HL-60/S4 (cell line): ENCODE measurements around the gene RBM19.

Experiments used
- in situ Hi-C: fragments of 300-500 bp; cut with MboI; formaldehyde crosslinking; loops from 2 replicates; pipeline ENCODE4 v1.14.3; 2022; ENCODE audit warnings: low sequenced_read_pairs

Gene RBM19

DNA sequence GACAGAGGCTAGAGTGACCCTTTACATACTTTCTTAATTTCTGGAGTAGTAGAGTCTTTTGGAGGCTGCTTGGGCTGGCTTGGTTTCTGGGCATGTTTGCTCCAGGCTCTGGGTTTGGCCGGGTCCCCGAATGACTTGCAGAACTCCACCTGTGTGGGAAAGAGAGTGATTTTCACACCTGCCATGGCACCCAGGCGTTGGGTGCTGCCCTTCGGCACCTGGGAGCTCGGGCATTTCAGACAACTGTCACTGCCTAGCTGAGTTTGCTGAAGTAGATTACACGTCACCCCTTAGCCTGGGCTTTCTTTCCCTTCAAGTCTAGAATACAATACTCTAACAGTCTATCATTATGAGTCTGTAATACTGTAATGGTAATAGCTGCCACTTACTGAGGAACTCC is 6.1 kb downstream of the RBM19 start:
- in situ Hi-C loops: no loop called here

DNA sequence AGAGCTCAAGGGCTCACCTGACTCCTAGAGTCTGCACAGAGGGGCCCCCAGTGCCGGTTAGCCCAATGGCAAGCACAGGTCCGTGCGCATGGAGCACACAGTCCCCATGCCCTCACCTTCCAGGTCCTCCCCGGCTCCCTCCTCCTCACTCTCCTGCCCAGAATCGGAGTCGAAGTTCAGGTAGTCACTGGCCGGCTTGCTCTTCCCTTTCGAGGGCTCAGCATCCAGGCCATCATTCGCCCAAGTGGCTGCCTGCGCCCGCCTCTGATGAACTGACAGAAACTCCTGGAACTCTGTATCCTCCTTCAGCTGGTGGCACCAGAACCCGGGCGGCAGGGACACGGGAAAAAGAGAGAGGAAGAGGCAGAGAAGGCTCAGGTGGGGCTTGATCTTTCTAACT is 7.0 kb downstream of the RBM19 start:
- in situ Hi-C loops: no loop called here

DNA sequence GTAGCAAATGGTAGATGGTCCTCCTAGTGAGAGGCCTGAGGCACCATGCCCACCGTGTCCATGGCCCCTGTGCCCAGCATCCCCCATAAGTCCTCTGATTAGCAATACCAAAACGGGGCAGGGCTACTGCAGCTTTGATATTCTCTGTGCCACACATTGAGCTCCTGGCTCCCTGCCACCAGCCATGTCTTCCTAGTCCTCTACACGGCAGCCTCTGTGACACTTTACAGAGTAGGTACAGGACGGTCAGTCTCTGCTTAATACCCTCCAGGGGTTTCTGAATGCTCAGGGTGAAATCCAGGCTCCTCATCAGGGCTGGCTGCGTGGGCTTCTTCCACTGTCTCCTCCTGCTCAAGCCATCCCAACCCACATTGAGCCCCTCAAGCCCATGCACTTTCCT is 8.0 kb downstream of the RBM19 start:
- in situ Hi-C loops: no loop called here

DNA sequence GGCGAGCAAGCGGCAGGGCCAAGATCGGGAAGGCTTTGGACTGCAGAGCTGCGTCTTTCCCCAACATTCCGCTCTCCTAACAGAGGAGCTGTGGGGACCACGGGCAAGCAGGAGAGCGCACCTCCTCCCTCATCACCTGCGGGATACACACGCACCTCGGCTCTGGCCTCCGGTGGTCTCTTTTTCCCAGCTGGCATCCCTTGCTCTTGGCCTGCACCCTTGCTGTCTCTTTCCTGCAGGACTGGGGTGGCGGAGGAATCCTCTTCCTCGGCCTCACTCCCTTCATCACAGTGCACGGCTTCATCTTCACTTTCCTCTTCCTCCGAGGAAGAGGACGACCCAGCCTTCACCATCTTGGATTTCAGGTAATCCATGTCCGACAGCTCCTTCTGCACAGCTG is 8.5 kb downstream of the RBM19 start:
- in situ Hi-C loops: no loop called here

DNA sequence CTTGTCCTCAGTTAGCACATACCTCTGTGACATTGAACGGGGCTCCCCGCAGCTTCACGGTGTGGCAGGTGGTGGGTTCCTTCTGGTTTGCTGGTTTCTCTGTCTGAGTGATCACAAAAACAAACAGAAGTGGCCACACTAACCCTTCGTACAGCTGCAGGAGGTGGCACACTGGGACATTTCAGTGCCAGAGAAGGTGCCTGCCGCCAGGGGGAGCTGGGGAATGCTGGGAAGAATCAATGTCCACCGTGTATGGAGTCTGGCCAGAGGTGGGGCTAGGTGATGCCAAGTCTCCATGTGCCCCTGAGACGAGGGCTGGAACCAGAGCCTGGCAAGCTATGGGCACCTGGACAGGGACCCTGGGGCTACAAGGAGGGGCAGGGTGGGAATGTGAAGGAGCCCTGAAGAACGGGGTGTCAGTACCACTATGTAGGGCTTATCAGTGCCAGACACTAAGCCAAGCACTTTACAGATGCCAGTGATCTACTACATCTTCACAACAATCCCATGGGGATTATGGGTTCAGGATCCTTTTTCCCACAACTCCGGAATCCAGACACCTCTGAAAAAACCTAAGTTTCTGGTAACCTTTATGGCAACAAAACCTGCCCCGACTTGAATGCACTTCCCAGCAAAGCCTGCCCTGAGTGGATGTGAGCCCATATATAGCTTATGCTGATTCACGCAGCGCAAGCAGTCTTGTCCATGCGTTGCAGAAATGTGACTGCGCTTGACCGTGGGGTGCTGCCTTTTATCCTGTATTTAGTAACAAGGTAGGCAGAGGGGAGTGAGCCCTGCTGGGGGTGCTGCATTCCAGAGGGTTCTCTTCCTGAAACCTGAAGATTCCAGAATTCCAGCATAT is 10.8 kb downstream of the RBM19 start:
- in situ Hi-C loops: no loop called here

DNA sequence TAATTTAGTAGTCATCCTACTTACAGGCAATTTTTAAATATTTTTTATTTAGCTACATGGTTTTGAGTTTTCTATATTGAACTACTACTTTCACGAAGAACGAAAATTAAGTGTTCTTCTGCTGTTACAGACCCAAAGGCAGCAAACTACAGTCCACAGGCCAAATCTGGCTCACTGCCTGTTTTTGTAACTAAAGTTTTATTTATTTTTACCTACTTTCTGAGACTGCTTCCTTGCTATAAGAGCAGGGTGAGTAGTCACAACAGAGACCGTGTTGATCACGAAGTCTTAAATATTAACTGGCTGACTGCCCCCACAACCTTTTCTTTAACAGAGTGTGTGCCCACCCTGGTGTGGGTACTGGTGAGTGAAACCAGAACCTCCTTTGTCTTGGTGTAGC is 11.6 kb downstream of the RBM19 start:
- in situ Hi-C loops: no loop called here

DNA sequence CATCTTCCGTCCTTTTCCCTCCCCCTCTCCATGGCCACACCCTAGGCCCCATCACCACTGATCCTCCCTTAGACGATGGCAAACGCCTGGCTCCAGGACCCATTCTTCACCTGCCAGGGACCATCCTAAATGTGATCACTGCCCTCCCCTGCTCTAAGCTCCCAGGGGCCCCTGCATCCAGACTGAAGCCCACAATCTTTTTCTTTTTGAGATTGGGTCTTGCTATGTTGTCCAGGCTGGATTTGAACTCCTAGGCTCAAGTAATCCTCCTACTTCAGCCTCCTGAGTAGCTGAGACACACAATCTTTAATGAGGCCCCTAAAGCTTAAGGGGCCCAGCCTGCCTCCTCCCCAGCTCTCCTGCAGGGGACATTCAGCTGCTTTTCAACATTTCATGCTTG is 15.3 kb downstream of the RBM19 start:
- in situ Hi-C loops: no loop called here

DNA sequence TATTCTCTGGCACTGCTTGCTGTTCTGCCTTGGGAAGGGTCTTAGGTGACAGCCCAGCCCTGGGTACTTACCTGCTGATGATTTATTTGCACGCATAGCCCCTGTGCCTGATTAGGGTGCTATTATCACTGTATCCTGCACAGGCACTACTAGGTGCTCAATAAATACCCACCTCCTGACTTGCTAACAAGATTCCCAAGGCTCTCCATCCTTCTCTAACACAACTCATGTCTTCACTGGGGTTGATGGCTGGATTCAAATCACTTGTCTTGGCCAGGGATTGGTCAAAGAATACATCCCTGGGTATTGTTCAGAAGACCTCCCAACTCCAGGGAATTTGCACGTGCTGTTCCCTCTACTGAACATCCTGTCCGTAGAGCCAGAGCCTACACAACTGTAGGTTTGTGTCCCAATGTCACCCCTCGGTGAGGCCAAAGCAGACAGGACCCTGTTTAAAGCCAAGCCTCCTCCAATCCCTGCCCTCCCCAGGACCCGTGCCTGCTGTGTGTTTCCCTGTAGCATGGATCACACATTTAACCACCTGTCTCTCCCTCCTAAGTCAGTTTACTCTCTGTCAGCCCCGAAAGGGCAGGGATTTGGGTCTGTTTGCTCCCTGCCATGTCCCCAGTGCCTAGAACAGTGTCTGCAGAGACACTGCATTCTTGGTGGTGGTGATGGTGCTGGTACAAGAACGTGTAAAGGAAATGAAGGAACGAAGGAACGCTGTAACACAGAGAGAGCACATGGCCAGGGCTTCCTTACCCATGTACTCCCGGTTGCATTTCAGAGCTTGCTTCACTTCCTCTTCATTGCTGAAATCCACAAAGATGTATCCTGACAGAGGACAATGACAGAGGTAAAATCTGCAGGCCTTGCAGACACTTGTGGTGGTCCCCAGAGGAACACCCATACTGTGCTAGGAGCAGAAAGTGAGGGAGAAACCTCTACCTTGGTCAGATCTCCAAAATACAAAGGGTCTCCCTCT is 16.5 kb downstream of the RBM19 start:
- in situ Hi-C loops: no loop called here

DNA sequence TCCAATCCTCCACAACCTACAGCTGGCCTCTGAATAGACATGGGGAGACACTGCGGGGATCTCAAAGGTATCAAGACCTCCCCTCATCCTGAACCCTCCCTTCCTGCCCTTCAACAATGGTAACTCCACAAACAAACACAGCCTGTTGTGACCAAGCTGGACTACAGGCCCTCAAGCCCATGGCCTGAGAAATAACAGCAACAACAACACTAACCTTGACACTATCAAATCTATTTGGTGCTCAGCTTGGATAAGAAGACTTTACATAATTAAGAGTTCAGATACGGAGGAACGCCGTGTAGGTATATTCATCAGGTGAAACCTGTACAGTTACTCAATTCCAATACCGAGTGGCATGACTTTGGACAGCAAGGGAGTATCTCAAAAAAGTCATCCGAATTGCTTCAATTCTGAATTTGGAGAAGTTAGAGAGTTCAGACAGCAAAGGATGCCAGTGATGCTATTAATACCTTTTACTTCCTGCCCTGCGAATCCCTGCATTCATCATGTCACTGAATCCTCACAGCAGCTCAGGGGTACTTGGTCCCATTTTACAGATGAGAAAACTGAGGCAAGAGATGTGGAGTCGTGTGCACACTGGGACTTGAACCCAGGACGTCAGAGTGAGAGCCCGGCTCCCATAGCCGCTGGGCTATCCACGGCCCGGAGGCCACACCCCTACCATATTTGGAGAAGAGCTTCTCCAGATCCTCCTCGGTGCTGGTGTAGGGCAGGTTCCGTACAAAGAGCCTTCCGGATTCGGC is 17.8 kb downstream of the RBM19 start:
- in situ Hi-C loops: no loop called here

DNA sequence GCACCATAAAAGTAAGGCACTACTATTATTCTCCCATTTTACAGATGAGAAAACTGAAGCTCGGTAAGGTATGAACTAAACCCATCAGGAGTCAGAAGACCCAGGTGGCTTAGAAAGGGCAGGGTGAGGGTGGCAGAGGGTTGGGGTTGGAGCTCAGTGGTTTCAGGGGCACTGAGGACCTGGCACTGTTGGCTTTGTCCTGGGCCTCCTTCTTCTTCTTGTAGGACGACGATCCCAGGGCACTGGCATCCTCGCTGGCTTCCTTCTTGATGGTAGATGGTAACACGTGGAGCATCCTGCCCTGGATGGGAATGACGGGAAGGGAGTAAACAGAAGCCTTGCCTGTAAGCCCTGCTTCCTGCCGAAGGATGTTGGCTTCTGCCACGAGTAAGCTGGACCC is 19.9 kb downstream of the RBM19 start:
- in situ Hi-C loops: no loop called here

DNA sequence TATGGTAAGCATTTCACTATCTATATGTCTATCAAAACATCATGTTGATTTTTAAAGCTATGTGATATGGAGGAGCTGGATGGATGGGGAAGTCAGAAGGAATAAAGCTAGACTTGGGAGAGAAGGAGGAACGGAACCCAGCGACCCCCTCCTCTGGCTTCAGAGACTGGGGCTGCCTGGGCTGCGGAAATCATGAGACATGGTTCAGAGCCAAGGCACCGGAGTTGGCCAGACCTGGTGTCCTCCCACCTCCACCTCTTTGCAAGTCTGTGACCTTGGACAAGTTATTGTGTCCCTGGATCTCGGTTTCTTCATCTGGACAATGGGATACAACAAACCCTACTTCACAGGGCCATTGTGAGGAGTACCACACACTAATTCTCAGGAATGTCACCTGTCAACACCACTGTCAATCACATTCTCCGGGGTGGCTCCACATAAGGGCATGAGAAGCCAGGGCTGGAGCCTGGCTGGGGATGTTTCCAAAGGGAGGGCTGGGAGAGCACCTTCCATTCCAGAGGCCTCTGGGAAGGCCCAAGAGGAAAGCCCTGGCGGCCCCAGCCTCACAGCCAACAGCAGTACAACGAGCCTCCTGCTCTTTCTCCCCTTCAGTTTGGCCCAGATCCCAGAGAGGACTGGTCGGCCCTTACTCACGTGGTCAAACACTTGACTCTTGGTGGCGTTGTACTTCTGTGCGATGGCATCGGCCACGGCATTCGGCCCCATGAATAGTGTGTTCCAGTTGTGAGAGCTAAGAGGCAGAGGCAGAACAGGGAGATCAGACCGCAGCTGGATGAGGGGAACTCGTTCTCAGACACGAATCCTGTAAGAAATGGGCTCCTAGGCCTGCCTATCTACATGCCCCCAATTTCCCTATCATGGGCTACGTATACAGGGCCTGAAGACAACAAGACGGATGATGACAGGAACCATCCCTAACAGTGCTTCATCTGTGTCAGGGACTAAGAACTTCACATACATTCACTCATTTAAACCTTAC is 20.7 kb downstream of the RBM19 start:
- in situ Hi-C loops: no loop called here

DNA sequence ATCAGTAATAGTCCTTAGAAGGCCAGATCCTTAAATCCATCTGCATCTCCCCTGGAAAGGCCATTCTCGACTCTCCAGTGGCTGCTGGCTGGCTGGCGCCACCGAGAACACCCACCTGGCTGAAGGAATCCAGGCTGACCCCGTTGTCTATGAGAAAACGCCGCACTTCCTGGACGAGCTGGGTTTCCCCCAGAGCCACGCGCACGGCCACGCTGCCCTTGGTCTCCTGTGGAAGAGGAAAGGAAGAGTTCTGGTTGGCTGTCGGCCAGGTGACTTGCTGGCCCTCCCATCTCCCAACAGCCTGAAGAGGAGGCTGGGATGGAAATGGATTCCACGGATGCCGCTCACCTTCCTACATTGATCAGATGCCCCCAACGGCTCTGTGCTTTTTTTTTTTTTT is 23.9 kb downstream of the RBM19 start:
- in situ Hi-C loops: no loop called here

DNA sequence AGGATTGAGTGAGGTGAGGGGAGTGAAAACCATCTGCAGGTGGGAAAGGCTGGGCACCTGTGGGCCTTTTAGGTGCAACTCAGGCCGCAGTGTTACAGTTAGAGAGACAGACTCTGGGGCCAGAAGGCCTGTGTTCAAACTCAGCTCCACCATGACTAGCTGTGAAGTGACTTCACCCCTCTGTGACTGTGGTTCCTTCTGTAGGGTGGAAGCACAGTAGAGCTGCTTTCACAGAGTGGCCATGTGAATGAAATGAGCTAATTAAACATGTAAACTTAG is 25.0 kb downstream of the RBM19 start:
- in situ Hi-C loops: no loop called here

DNA sequence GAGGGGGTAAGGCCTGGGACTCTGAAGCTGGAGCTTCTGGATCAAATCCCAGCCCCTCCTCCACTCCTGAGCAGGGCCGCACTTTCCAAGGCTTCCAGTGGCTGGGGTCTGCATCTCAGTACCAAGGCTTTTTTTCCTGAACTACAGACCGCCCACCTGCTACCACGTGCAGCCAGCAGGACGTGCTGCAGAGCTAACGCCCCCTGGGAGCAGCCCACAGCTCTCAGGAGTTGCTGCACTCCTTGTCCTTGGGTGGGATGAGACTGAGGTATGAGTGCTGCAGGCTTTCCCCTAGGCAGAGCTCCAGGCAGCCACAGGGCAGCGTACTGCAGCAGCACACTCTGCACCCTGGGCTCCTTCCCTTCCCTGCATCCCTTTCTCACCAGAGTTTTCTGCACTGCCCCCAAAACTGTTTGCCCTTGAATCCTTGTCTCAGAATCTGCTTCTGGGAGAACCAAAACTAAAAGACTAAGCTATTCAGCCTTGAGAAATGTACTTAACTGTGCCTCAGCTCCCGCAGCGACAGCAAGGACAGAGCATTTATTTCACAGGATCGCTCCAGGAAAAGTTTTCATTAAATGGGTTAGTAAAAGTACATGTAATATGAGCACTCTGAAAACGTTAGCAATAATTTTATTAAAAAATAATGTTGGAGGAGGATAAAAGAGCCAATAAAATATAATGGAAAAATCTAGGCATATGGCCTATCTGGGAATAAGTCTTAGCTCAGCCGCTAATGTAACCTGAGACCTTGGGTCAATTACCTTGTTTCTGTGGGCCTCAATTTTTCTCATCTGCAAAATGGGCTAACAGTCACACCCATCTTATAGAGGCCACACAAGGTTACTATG is 25.5 kb downstream of the RBM19 start:
- in situ Hi-C loops: no loop called here

DNA sequence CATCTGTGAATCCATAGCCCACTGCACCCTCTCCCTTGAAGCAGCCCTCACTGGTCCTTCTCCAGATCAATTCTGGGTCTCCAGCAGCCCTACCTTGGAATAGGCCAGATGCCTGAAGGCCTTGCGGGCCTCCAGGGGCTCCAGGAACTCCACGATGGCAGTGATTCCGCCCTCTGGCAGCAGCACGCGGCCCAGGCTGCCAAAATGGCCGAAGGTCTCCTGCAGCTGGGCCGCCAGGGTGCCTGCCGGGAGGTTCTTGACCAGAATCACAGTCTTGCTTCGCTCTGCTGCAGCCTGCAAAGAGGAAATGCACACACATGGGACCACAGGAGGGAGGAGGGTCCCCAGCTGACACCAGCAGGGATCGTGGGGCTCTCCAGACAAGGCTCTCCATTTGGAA is 26.3 kb downstream of the RBM19 start:
- in situ Hi-C loops: no loop called here

DNA sequence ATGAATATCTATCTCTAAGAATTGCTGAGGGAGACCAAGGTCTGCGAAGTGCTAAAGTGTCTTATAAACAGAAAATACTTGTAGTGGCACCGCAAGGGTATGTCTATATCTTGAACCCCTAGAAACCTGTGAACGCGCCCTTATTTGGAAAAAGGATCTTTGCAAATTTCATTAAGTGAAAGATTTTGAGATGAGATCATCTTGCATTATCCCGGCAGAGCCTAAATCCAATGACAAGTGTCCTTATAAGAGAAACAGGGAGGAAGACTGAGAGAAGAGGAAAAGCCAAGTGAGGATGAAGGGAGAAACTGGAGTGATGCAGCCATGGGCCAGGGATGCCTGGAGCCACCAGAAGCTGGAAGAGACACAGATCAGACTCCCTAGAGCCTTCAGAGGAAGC is 27.7 kb downstream of the RBM19 start:
- in situ Hi-C loops: no loop called here

DNA sequence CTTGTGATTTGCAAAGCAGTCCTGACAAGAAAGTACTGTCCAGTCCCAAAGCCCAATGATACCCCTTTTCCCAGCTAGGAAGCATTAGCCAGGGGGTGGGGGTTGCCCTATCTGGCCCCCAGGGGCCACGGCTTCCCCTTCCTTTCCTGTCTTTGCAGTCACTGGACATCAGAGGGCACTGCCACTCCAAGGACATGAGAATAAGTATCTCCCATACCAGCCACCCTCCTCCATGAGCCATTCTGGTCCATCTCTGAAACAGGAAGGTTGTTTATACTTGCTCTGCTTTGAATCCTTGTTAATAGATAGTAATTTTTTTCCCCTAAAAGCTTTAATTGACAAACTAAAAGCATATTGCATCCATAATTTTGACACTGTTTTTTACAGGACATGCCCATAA is 29.7 kb downstream of the RBM19 start:
- in situ Hi-C loops: no loop called here

DNA sequence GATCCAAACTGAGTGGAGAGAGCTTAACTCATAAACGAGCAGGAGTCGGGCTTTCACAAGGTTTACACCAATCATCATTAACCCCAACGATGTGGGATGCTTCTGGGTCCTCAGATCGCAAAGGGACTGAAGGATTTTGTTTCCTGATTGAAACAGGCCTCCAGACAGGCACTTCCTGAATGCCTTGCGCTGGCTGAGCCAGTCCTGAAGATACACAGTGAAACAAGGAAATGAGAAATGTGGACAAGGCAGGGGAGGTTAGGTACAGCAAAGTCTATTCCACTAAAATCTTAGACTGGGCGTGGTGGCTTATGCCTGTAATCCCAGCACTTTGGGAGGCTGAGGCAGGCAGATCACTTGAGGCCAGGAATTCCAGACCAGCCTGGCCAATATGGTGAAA is 30.7 kb downstream of the RBM19 start:
- in situ Hi-C loops: no loop called here

DNA sequence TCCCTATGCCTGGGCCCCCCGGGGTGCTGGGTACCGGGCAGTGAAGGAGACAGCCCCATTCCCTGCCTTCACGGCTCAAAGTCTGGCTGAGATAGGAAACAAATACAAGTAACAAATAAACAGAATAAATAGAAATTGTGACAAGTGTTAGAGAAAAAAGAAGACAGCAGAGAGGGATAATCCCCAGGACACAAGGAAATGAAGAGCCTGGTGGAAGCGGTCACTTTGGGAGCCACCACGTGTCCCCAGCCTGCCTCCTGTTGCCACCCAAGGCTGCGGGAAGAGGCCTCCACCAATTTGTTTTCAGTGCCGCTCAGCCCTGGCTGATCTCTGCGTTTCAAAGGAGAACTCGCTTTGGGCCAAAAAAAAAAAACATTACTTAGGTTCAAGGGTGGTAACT is 31.2 kb downstream of the RBM19 start:
- in situ Hi-C loops: no loop called here
